GM12892 (cell line): ENCODE measurements around the gene PRKAR1B.

Experiments used
- POLR2A ChIP-seq: IDR thresholded peaks from 2 replicates; pipeline ENCODE4 v1.6.1; 2011; ENCODE audit warnings: low read depth, low read length, control low read depth
- POLR2AphosphoS5 ChIP-seq: IDR thresholded peaks from 2 replicates; pipeline ENCODE4 v1.6.1; 2011; ENCODE audit warnings: low read depth, low read length, control low read depth
- TAF1 ChIP-seq: IDR thresholded peaks from 2 replicates; pipeline ENCODE4 v1.6.1; 2011; ENCODE audit warnings: low read depth, mild to moderate bottlenecking, control low read depth, low read length, borderline replicate concordance

GRCh38 chr7:676972-677385 lies 50.1 kb downstream of the PRKAR1B start:
- TF ChIP-seq POLR2AphosphoS5 (no peak), TAF1 (no peak), POLR2A (no peak)
